ENCODE measurements around the gene OXNAD1.
A peak's percentile ranks its signal among the peaks of the same experiment; 100 is the strongest.

OXNAD1 gene

DNA sequence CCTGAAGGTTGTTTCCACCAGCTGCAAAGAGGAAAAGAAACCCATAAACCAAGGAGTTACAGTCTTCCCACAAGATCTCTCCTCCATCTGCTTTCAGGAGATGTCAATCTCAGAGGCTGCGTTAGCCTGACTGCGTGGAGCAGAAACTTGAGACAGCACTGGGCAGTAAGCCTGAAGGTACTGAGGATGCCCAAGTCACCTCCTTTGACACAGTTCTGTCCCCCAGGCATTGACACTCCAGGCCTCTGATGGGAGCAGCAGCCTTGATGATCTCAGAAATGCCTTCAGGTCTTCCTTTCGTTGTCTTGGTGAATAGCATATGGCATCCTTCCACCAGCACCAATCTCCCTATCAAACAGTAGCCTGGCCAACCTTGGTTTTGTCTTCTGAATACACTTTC lies 89.3 kb downstream of the OXNAD1 start:
- Histone ChIP-seq H3K27me3 (ENCODE audit: control insufficient read depth in 1 of 2, insufficient read depth in 1 of 2, low read length in 2 of 2) (no peaks in the 10 kb centered on the region), H4K91ac (ENCODE audit: low read length) (no peak overlapping the region), H3K79me1 (replicated peaks; ENCODE audit: low read length, poor library complexity, severe bottlenecking) (peaks cover 28% of the 10 kb centered on the region), H4K8ac (ENCODE audit: low read length) (no peak overlapping the region), H2BK120ac (ENCODE audit: low read depth, low read length) (no peak overlapping the region), H2AK5ac (ENCODE audit: low read length, severe bottlenecking) (no peak overlapping the region), H3K14ac (ENCODE audit: low read length in 2 of 2) (no peak overlapping the region), H3K36me3 (ENCODE audit: control insufficient read depth in 1 of 2, insufficient read depth in 2 of 2, low read depth in 1 of 2, low read length in 2 of 2) (peaks cover 28 to 35% of the 10 kb centered on the region in 2 experiments), H2AFZ (ENCODE audit: low read depth, low read length) (no peak overlapping the region), H3K4me1 (ENCODE audit: control insufficient read depth, insufficient read depth, low read depth, low read length) (peaks cover 5% of the 10 kb centered on the region), H3K27ac (ENCODE audit: low read length, poor library complexity, severe bottlenecking) (no peak overlapping the region), H3K18ac (ENCODE audit: low read depth in 1 of 2, low read length in 2 of 2) (no peak overlapping the region), H2BK12ac (ENCODE audit: low read length in 2 of 2) (no peak overlapping the region), H2BK5ac (ENCODE audit: low read depth, low read length, poor library complexity, severe bottlenecking) (no peak overlapping the region), H3K23ac (ENCODE audit: low read length in 2 of 2) (peak overlapping the region in 1 of 2 experiments; percentile 50), H3K9me3 (ENCODE audit: control insufficient read depth, low read length) (no peaks in the 10 kb centered on the region), H3K9ac (ENCODE audit: low read length) (no peak overlapping the region), H3K4me2 (ENCODE audit: low read length, poor library complexity, severe bottlenecking) (no peak overlapping the region), H3K4ac (ENCODE audit: low read depth in 1 of 2, low read length in 2 of 2) (no peak overlapping the region), H2BK15ac (ENCODE audit: low read depth, poor library complexity, severe bottlenecking) (no peak overlapping the region), H3K4me3 (ENCODE audit: insufficient read depth in 1 of 2, low read depth in 1 of 2, low read length in 2 of 2) (no peak overlapping the region)
- 98% methylated on average over 3 of the region's 3 CpGs for WGBS
- no peak for DNase-seq

Measured in mesenchymal stem cell (in vitro differentiated cells and primary cell).